SW480 (cell line): ENCODE measurements around the gene DCXR.
A peak's percentile ranks its signal among the peaks of the same experiment; 100 is the strongest.

Source experiments
- DNase-seq: peaks from one replicate; pipeline ENCODE4 v3.0.0-alpha.2; 2016; ENCODE audit warnings: low spot score

DCXR gene

GRCh38 chr17:82055023-82055964 is 17.8 kb upstream of the DCXR start:
- no peak for DNase-seq

DNA sequence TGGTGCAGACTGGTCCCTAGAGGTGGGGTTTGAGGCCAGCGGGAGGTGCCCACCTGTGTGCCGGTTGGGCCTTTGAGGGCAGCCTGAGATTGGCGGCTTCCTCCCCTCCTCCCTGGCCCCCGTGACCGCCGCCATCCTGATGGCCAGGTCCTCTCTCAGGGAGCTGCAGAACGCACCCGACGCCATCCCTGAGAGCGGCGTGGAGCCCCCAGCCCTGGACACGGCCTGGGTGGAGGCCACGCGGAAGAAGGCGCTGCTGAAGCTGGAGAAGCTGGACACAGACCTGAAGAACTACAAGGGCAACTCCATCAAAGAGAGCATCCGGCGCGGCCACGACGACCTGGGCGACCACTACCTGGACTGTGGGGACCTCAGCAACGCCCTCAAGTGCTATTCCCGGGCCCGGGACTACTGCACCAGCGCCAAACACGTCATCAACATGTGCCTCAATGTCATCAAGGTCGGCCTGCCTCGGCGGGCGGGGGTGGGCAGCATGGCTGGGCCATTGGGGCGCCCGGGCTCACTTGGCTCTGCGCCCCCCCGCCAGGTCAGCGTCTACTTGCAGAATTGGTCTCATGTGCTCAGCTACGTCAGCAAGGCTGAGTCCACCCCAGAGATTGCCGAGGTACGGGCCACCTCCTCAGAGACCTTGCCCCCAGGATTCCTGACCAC is 17.0 kb upstream of the DCXR start:
- DNase-seq = no peak

DNA sequence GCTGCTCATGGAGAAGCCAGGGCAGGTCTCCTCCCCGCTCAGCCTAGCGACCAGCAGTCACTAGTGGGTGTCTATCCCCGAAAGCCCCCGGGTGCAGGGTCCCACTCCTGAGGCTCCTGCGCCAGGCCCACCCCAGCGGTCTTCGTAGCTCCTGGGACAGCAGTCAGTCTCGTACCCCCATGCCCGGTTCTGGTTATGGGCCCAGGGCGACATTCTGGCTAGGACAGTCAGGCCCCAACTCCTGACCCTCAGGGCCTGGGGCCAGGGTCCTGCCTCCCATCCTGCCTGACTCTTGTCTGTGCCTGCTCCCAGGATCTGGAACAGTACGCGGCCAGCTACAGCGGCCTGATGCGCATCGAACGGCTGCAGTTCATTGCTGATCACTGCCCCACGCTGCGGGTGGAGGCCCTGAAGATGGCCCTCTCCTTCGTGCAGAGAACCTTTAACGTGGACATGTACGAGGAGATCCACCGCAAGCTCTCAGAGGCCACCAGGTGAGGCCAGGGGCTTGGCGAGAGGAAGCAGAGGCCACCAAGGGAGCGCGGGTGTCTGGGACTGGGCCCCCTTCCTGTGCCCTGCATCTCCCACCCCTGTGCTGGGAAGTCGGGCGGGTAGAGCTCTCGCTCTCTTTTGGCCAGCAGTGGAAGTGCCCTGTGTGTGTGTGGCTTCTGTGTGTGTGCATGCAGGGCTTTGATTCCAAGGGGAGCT is 16.2 kb upstream of the DCXR start:
- DNase-seq = no peak

- no peak for DNase-seq
These were observed 15.6 kb upstream of the DCXR start for GRCh38 chr17:82053130-82053529.

- no peak for DNase-seq
These were observed 15.2 kb upstream of the DCXR start for GRCh38 chr17:82052638-82053059.

DNA sequence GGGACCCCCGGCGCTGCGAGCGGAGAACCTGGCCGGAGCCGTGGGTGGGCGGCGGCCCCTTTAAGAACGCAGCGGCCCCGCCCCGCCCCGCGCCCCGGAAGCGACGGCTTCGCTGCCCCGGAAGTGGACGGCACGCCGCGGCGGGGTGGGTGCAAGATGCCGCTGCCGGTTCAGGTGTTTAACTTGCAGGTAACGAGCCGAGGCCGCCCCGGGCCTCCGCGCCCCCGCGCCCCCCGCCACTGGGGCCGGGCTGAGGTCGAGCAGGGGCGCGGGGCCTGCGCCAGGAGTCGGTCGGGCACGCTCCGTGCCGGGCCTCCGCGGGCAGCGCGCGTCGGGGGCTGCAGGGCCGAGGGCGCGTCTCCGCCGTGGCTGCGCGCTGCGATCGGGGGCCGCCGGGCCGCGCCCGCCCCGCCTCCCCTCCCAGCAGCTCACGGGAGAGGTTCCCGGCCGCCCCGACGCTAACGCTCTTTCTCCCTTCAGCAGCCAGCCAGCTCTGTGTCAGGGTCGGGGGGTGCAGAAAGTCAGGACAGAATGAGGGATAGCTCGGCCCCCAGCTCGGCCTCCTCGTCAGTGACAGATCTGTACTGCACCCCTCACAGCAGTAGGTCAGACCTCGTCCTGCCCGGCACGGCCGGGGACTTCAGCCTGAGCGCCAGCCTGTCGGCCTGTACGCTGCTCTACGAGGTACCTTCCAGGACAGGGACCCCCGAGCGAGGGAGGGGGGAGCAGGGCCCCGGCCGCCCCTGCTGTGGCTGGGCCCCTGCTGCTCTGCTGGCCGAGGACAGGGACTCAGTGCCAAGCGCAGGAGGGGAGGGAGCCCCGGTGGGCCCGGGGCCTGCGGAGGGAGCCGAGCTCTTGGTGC is 14.5 kb upstream of the DCXR start, which contains the start of the genes GPS1 and RFNG:
Gene GPS1, plus strand, starts transcription at position 123 of the 862 bp plus-strand sequence. Its CDS starts 34 bp downstream, at position 157.
Gene RFNG, minus strand, starts transcription at position 36 of the 862 bp plus-strand sequence. CDS start 45 bp downstream, outside the sequence.
- DNase-seq = peak; percentile 62

DNA sequence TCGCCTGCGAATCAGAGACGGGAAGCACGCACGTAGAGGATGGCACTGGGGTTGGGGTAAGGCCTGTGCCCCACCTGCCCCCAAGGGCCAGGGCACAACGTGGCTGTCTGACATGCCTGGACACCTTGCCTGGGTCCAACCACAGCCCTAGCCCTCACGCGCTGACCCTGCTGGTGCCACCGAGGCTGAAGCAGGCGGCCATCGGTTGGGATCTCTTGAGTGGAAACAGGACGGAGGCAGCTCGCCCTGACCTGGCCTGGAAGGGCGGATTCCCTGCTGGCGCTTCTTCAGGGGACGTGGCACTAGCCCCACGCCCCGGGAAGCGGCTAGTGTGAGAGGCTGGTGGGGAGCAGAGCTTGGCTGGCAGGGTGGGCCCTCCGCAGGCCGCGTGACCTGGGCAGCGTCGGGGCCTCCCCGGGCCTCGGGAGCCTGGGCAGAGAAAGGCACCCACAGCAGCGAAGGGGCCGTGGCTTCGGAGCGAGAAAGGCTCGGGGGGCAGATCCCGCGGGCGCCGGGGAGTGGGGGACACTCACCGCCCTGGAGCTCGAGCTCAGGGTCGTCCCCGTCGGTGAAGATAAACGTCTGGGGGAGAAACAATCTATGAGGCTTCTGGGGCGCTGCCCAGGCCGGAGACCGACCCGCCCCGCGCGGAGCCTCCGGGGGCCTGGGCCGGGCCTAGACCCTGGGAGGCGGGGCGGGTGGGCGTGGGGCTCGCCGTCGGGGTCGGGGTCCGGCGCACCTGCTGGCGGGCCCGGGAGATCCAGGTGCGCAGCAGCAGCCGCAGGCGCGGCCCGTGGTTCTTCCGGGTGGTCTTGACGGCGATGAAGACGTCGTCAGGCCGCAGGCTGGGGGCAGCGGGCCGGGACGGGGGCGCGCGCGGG is 13.5 kb upstream of the DCXR start:
- no peak for DNase-seq

DNA sequence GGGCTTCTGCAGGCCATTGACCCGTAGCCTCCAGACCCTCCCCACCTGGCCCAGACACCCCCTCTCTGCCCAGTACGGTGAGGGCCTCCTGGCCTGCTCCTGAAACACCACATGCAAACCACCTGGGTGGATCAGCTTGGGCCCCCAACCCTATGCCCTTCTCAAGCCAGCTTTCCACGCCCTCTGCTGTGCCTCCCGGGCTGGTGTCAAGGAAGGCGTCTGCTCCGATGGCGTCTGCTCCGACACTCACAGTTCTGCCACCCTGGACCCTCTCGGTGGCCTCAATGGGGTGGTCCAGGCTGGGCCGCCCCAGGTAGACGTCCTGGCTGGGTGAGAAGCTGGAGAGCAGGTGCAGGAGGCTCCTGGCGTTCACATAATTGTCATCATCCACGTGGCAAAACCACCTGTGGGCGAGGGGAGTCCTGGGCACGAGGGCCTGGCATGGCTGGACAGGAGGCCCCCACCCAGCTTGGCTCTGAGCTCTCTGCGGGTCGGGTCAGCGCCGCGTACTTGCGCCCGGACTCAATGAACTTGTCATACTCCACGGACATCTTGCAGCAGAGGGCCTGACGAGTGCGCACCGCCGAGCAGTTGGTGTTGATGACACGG is 12.8 kb upstream of the DCXR start:
- no peak for DNase-seq

DNA sequence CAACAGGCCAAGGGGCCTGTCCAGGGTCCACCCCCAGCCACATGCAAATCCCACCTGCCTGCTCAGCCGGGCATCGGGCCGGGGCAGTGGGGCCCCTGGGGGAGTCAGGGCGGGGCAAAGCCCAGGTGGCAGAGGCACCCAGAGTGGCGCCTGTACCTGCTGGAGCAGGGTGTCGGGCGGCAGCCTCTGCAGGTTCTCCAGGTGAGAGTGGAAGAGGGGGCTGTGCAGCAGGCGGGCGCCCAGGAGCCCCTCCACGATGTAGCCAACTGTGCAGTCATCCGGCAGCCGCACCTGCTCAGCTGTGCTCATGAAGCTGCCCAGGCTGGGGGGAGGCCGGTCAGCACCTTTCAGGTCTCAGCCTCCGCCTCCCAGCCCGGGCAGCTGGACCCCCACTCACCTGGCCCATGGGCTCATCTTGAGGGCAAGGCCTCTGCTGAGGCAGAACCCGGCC is 12.0 kb upstream of the DCXR start:
- DNase-seq = no peak

- no peak for DNase-seq
These were observed 11.6 kb upstream of the DCXR start for GRCh38 chr17:82049106-82049505.

- DNase-seq = no peak
These were observed 11.1 kb upstream of the DCXR start for GRCh38 chr17:82048571-82048971.

GRCh38 chr17:82047914-82048570 is 10.5 kb upstream of the DCXR start:
- no peak for DNase-seq

DNA sequence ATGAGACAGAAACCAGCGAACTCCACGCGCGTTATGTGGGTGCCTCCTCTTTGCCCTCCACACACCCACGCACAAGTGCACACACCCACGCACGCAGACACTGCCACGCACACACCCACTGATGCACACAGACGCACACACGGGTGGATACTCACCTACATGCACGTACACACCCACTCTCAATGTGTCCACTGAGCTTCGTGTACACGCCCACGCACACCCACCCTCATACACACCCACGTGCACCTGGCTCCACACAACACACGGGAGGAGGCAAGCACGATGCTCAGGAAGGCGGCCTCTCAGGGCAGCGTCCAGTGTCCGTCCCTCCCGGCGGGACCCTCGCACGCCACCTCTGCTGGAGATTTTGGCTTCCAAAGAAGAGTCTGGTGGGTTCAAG is 9.9 kb upstream of the DCXR start:
- no peak for DNase-seq

GRCh38 chr17:82046903-82047302 is 9.4 kb upstream of the DCXR start:
- no peak for DNase-seq

DNA sequence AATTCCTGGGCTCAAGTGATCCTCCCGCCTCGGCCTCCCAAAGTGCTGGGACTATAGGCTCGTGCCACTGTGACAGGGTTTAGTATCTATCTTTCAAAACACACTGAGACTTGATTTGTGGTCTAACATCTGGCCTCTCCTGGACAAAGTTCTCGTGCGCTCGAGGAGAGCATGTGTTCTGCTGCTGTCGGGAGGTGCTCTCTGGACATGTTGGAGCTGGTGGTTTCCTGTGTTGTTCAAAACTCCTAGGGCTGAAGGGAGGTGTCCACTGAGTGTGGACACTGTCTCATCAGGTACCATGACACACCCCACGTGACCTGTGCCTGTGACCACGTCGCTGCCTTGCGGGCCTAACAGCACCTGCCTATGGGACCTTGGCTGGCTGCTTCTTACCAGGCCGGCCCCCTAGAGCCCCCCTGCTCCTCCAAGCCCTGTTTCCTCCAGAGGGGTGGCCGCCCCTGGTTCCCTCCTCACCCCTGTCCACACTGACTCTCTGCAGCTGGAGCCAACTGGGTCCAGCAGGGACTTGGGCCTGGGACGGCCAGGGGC is 8.5 kb upstream of the DCXR start:
- DNase-seq = no peak

GRCh38 chr17:82043507-82043906 is 6.0 kb upstream of the DCXR start:
- DNase-seq = no peak

DNA sequence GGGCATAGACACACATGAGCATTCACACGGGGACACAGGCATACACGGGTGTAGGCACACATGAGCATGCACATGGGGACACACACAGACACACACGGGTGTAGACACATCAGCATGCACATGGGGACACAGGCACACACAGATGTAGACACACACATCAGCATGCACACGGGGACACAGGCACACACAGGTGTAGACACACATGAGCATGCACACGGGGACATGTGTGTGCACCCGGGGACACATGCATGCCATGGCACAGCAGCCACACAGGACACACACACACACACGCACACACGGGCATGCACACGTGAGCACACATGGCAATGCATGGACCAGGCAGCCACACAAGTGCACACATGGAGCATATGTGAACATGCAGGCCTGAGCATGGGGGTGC is 5.2 kb upstream of the DCXR start:
- no peak for DNase-seq

DNA sequence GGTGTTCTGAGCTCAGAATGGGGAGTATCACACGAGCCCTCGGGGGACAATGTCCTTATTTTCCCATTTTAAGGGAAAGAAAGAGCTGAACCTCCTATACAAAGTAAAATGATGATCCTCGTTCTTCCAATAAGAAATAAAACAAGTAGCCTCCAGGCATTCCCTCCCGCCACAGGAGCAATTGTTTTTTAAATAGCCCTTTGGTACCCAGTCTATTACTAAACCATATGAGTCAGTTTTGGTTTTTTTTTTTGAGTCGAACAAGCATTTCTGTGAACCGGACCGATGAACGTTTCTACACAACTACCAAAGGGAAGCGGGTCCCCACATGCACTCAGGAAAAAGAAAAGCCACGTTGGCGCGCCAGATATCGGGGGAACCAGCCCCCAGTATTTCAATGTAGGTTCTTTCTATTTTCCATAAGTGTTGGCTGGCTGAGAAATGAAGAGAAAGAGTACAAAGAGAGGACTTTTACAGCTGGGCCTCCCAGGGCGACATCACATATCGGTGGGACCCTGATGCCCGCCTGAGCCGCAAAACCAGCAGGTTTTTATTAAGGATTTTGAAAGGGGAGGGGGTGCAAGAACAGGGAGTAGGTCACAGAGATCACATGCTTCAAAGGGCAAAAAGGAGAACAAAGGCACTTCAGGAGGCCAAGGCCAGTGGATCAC is 3.8 kb upstream of the DCXR start:
- no peak for DNase-seq
